Measurements from ENCODE around the gene CTSO.

DNA sequence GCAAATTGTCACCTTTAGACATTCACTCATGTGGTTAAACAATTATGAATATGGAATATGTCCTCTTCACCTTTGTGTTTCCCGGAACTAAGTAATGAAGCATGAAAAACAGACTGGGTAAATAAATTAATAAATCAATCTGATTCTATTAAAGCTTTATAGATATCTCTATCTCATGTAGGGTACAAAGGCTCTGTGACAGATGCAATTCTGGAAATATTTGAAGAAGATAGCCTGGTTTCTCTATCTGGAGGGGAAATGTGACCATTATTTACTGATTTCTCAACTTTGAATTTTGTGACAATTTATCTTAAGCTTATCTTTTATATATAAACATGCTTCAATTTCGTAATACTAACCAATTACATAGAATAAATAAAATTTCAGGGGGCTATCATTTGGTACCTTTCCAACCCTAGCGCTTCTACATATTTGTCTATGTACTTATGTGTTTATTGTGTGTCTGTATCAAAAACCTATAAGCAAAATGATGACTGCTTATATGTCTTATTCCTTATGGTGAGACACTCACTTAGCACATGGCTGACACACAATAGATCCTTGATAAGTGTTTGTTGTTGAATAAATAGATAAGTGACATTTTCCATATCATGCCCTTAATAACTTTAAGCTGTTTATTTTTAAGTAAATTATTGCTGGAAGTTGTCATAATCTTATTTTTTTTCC is 9.9 kb downstream of the CTSO start:
- TF ChIP-seq CTCF (IDR thresholded peaks at IDR 0.05 in 8 of 11, conservative IDR thresholded peaks at IDR 0.05 in 3 of 11), result no peak
- no peak for TF ChIP-seq POLR2AphosphoS5 (IDR thresholded peaks at IDR 0.05)
- no peak for TF ChIP-seq POLR2A (IDR thresholded peaks at IDR 0.05)
